HG03175 (cell line): Measurements from ENCODE around the gene DMRT3.
"Not testable (repeated sequence)": the region's sequence is repeated elsewhere in the genome, so short reads cannot be mapped to it uniquely, and the experiment has no call there.

Source experiments
- ATAC-seq: cut with Tn5 transposase; IDR thresholded peaks from one replicate; pipeline ENCODE4 v1.9.1; 2021; ENCODE audit warnings: mild to moderate bottlenecking, moderate library complexity; ENCODE audit not compliant: unreplicated experiment

DMRT3 gene

DNA sequence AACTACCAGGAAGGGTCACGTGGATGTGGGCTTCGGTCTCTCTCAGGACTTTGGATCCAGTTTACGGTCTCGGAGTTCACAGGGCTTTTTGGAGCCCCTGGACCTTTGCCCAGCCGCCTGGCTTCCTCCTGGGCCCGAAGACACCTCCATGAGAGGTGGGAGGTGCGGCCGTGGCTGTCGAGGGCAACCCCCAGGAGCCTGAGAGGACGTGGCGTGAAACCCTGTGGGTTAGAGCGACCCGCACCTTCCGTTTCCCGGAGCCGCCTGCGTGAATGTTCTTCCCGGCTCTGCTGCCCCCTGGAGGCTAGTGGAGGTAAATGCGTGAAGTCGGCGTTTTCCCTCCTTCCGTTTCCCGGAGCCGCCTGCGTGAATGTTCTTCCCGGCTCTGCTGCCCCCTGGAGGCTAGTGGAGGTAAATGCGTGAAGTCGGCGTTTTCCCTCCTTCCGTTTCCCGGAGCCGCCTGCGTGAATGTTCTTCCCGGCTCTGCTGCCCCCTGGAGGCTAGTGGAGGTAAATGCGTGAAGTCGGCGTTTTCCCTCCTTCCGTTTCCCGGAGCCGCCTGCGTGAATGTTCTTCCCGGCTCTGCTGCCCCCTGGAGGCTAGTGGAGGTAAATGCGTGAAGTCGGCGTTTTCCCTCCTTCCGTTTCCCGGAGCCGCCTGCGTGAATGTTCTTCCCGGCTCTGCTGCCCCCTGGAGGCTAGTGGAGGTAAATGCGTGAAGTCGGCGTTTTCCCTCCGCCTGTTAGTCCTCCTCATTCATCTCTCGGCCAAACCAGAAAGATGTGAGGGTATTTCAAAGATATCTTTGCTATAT is 22.1 kb downstream of the DMRT3 start:
- not testable (repeated sequence) for ATAC-seq

DNA sequence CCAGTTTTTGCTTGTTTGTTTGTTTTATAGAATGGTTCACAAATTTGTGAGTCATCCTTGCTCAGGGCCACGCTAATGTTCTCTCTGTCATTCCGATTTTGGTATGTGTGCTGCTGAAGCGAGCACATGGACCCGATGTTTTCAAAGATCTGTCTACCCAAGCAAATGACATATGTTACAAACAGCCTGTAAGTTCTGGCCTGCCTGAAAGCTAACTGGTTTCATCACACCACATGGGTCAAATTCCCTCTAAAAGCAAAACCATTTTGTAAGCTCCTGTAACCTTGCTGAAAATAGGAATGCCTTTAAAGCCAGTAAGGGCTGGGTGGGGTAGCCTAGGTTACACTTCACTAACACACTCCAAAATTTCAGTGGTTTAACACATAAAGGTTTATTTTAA is 25.4 kb downstream of the DMRT3 start:
- no peak for ATAC-seq

DNA sequence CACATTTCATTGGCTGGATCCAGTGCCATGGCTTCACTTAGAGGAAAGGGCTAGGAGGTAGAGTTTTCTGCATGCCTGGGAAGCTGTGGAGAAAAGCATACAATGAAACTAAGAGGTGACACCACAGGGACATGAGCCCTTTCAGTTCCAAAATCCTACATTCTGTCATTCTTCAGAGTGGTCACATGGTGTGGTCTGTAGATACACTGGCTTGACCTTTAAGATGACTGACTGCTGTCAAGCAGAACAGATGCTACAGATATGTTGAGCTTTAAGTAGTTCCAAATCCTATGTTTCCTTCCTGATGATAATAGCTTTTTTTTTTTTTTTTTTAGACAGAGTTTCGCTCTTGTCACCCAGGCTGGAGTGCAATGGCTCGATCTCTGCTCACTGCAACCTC is 26.2 kb downstream of the DMRT3 start:
- no peak for ATAC-seq

DNA sequence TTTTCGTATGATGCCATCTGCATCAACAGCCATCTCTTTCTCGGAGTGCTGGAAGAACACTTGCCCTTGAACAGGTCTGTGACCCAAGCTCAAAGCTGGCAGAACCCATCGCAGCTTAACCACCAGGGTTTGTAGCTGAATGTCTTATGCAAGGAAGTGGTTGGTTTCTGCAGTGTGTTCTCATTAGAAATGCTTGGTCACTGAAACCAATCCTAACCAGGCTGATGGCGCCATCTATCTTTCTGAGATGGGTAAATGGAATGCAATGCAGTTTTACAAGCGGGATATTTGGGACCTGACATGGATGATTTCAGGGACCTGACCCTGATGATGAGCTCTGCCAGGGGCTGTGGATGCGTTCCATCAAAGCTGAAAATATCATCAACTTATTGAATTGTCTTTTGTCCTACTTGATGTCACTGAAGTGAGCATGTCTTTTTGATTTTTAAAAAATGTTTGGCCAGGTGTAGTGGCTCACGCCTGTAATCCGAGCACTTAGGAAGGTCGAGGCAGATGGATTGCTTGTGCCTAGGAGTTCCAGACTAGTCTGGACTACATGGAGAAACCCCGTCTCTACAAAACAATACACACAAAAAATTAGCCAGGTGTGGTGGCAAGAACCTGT is 28.7 kb downstream of the DMRT3 start:
- no peak for ATAC-seq

DNA sequence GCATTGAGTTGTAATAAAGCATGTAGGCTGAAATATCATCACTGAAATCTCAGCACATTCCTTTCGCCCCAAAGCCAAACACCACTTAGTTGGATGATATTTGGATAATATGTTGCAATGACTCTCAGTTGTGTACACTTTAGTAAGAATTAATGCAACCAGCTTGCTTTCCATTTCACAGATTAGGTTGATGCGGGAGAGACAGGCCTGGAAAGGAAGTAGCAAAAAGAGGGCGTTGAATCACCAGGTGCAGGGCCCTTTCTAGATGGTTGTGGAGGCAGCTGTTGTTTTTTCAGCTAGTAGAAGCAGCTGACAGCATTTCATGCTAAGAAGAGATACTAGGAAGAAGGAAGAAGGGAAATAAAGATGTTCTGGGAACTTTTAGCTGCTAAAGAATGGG is 30.9 kb downstream of the DMRT3 start:
- no peak for ATAC-seq

DNA sequence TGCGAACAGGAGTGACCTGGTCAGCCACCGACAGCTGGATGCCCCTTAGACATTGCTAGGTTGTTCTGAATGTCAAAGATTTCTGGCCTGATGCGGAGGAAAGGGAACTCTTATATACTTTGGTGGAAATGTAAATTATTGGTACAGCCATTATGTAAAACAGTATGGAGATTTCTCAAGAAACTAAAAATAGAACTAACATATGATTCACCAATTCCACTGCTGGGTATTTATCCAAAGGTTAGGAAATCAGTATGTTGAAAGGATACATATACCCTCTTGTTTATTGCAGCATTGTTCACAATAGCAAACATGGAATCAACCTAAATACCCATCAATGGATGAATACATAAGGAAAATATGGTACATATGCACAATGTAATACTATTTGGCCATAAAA is 31.8 kb downstream of the DMRT3 start:
- ATAC-seq: no peak

DNA sequence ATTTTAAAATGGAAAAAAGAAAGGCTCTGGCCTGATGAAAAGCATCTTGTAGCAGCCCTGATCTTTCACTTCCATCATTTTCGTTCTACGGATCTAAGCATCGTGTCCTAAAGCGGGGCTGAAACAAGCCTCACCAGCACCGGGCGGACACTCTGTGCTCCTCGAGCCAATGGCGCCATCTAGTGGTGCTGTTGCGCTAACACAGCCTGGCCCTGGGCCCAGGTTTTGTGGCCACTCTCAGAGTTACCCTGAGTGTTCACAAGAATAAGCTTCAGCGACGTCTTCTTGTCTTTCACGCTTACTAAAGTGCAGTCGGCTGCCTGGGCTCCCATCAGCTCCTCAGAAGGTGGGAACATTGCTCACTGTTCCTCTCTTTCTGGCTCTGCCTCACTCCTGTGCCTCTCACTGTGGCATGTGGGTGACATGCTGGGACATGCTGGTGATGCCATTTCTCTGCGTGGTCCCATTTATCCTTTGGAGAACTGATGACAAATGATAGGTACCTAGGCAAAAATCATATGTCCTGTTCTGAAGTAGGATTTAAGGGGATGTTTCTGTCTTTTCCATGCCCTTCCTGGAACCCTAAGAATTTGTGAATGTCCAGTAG is 32.7 kb downstream of the DMRT3 start:
- ATAC-seq: peak; percentile 98

DNA sequence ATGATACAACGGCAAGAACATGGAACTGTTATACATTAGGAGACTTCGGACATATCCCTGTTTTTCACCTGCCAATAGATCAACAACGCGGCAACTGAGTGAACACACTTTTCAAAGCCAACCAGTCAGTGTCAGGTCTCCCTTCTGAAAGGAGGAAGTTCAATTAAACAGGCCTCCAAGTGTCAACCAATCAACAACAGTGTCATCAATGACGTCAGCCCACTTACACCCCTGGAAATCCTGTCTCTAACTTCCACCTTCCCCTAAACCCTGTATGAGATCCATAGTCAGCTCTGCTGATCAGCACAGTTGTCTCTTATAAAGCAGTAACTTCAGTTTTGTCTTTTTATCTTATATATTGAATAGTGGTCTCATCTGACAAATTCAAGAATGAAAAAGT is 36.6 kb downstream of the DMRT3 start:
- ATAC-seq: no peak

DNA sequence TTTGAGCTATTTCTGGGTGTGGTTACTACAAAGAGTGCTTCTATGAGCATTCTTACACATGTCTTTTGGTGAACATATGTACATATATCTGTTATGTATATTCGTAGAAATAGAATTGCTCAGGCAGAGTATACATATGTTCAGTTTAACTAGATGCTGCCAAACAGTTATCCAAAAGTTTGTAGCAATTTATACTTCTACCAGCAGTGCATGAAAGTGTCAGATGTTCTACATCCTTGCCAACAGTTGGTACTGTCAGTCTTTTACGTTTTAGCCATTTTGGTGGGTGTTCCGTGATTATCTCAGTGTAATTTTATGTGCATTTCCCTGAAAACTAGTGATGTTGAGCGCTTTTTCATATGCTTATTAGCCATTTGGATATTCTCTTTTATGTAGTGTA is 37.8 kb downstream of the DMRT3 start:
- ATAC-seq: no peak

DNA sequence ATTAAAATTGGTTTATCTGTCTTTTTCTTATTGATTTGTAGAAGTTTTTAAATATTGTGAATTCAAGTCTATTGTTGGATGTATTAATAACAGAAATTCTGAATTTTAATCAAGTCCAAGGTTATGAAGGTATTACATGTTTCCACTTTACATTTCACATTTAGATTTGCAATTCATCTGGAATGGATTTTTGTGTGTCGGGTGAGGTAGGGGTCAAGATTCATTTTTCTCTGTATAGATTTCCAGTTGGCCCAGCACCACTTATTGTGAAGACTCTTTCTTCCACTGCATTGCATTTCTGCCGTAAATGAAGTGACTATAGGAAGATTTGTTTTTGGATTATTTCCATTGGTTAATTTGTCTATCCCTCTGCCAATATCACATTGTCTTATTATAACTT is 38.2 kb downstream of the DMRT3 start:
- no peak for ATAC-seq

DNA sequence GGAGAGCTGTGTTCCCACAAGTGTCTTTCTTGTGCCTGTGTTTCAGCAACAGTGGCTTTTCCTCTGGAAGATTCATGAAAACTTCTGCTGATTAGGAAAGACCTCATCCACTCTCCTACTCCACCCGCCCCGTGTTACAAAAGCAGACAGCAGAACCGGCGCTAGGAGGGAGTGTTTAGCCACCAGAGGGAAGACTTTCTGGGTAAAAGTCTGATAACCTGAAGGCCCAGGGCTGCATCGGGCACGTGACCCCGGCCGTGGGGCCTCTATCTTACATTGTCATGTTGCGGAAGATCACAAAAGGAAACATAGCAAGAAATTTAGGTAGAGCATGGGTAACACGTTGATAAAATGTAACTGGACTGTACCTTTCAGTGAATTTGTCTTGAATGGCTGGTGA is 41.7 kb downstream of the DMRT3 start:
- no peak for ATAC-seq

DNA sequence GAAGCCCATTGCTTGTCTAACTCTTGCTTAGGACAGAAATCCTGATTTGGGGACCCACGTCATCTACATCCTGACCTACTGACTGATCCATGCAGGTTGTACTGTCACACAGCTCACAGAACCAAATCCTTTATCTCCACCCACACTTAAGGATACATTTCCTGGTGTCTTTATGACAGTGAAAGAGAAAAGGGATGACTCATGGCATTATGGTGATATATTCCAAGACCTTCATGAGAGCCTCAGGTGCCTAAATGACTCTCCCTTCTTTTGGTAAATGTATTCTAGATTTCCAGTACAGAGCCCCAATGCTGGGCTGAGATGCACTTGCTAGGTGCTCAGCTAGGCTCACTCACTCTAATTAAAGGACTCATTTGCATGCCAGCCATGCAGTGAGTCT is 47.7 kb downstream of the DMRT3 start:
- ATAC-seq: no peak

DNA sequence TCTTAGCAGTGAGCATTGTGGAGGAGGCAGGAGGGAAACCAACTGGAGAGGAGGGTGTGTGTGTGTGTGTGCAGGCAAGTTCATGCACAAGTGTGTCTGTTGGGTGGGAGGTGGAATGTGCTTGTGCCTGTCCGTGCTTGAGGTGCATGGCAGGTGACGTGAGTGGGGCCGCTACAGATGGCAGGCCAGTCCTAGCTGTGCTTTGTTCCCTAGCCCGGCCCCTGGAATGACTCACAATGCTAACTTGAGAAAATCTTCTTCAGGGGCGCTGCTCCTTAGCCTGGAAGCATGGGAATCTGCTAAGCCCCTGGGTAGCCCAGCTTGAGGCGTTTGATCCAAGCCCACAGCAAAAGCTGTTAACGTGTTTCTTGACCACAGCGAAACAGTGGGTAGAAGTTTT is 48.7 kb downstream of the DMRT3 start:
- no peak for ATAC-seq

DNA sequence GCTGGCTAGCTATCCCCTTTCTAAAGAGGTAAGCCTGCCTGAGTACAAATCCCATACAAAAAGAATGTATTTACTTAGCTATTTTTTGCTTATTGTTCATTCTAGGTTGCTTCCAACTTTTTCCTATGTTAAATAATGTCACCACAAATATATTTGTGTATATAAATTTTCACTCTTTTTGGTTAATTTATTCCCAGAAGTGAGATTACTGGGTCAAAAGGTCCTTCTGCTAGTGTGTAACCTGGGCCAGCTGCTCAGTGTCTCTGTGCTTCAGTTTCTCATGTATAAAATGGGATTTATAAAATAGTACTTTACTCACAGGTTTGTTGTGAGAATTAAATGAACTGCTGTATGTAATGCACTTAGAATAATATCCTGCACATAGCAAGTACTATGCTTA is 49.8 kb downstream of the DMRT3 start:
- no peak for ATAC-seq

DNA sequence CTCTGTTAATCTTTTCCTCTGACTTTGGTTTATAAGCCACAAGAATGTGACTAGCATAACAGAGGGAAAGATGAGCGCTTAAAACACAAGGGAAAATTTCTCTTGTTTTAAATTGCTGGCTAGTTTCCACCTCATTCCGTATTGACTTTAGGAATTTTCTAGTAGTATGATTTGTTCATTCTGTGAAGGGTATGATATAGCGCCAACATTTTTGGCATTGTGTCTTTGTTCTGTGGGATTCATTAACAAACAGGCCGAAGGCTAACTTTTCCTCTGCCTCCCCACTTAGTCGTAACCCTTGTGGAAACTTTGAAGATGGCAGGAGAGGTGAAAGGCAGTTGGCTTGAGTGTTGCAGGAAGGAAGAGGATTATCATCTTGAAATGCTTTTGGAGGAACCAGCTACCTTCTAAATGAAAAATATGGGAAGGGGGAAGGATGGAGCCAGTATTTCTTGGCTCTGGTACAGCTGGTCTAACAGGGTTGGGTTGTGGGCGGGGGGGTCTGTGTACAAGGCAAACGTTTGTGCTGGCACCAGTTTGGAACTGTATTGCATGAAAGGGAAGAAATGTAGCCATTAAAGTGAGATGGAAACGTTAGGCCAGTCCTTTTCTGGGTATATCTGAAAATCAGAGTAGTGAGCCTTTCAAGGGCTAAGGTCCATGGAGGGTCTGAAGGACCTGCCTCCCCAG is 52.2 kb downstream of the DMRT3 start:
- no peak for ATAC-seq

DNA sequence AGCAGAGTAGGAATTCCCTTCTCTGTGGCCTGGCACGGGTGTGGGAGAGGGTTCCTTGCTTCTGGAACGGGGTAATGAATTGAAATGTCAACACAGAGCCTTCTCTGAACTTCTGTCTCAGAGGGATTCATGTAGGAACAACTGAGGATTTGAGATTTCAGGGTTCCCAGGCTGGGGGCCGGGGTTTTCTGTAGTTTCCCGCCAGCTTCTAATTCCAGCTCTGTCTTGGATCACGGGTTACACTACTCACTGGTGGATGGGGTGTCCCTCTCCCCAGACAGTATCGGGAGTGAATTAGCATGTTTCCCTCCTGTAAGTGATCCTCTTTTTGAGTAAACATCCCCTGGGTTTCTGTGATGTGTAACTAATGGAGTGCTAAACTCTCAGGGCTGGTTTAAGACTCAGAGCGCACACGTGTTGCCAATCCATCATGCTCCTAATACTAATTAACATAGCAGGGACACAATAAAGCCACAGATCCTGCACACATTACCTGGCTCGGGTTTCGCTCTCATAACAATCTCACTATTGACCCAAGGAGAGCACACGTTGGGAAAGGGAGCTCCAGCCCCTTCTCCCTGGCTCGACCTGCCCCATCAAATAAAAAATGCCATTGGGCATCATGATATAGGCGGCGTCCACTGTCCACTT is 55.6 kb downstream of the DMRT3 start:
- no peak for ATAC-seq

DNA sequence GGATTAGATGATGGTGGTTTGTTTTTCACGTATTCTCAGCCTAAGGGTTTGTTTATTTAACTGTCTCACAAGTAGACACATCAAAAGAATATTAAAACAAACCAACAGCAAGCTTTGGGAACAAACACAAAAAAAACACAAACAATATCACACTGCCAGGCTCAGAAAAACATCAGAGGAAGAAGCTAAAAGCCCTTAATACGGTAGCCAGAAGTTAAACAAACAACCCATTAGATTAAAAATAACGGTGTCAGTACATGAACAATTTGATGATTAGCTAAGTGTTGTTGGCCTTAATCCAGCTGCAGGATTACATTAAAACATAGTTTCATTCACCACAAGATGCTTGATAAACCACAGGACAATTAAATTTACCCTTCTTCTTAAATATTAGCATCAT is 57.8 kb downstream of the DMRT3 start:
- ATAC-seq: no peak

DNA sequence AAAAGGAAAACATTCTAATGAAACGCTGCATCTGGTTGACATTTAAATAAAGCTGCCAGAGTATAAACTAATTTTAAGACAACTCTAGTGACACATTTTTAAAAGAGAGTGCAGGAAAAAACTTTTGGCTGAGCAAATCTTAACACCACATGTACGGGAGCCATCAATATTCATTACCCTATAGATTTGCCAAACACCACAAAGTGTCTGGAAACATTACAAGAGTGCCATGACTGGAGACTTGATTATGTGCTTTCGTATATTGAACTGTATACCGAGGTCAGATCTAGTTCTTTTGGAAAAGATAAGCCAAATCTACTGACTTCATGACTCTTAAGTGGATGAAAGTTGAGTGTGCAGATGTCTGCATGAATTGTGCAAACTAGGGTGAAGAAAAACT is 63.1 kb downstream of the DMRT3 start:
- no peak for ATAC-seq
